ENCODE data around the gene CCNH. TPM values are rescaled to one million over a fixed set of nuclear protein-coding genes. Genes with fewer than 3 reads are reported as not detected.
A peak's percentile ranks its signal among the peaks of the same experiment; 100 is the strongest.

The CCNH gene
- total and polyA plus RNA-seq, 3 experiments from 2014 or later: 51.4 to 62.2 (median 57.5) TPM

GRCh38 chr5:87403409-87403808 is 9.3 kb downstream of the CCNH start:
- Histone ChIP-seq H3K4me3 (ENCODE audit: low read length) (no peak overlapping the region), H3K36me3 (ENCODE audit: insufficient read depth, low read length) (peaks cover 39% of the 10 kb centered on the region), H3K4me1 (ENCODE audit: insufficient read depth, low read length) (peaks cover 34% of the 10 kb centered on the region), H3K27ac (ENCODE audit: low read depth, low read length) (no peak overlapping the region), H3K27me3 (ENCODE audit: insufficient read depth, low read length, poor library complexity, severe bottlenecking) (no peaks in the 10 kb centered on the region), H3K9me3 (ENCODE audit: low read length) (no peaks in the 10 kb centered on the region)
- Mint-ChIP-seq H3K36me3 (peaks cover 3 to 95% (median 26%) of the 10 kb centered on the region in 3 donors), H3K4me1 (peaks cover 57 to 72% (median 64%) of the 10 kb centered on the region in 3 donors), H3K27ac (peak overlapping the region in 4 of 8 donors; percentile 36 to 76 (median 51)), H3K27me3 (peaks cover 0 to 1% of the 10 kb centered on the region in 2 donors), H3K9me3 (no peaks in the 10 kb centered on the region), H3K4me3 (no peak overlapping the region)
- peak in 1 of 5 donors; percentile 1 for DNase-seq
- ChIA-PET CTCF (interaction anchor here (1.4 kb wide), 1 partner anchor 10 kb away, joined by 6 read pairs; no protein-coding TSS in a partner anchor), POLR2A (interaction anchor here (1.7 kb wide), 1 partner anchor 10 kb away, joined by 5 read pairs; no protein-coding TSS in a partner anchor)

DNA sequence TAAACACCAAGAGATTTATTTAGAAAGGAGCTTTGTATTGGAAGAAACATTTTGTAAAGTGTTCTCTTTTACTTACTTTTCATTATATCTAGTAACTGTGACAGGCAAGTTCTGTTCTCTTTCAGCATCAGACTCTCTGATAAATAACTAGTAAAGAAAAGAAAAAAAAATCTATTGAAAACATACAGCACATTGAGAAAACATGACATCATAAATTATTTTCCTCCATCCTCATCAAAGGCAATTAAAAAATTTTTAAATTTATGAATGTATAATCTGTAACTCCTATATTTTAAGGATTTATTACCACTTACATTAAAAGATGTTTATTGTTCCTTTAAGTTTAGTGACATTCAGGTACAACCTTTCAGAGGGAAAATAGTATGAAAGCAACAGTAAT is 11.1 kb downstream of the CCNH start:
- H3K36me3 Mint-ChIP-seq: peaks cover 1 to 96% (median 14%) of the 10 kb centered on the region in 3 donors
- Histone ChIP-seq H3K27me3 (ENCODE audit: insufficient read depth, low read length, poor library complexity, severe bottlenecking) (no peaks in the 10 kb centered on the region), H3K9me3 (ENCODE audit: low read length) (no peaks in the 10 kb centered on the region), H3K27ac (ENCODE audit: low read depth, low read length) (no peak overlapping the region), H3K36me3 (ENCODE audit: insufficient read depth, low read length) (peaks cover 29% of the 10 kb centered on the region), H3K4me3 (ENCODE audit: low read length) (no peak overlapping the region), H3K4me1 (ENCODE audit: insufficient read depth, low read length) (peaks cover 22% of the 10 kb centered on the region)
- DNase-seq: no peak
- no peak overlapping the region for H3K4me3 Mint-ChIP-seq
- no peaks in the 10 kb centered on the region for H3K9me3 Mint-ChIP-seq
- ChIA-PET CTCF (interaction anchor here (1.6 kb wide), 1 partner anchor 434 kb away, joined by 3 read pairs; no protein-coding TSS in a partner anchor), POLR2A (no interaction called here)
- H3K27me3 Mint-ChIP-seq: peaks cover 0 to 1% of the 10 kb centered on the region in 2 donors
- H3K27ac Mint-ChIP-seq: peak overlapping the region in 4 of 8 donors; percentile 1 to 39 (median 16)
- H3K4me1 Mint-ChIP-seq: peaks cover 43 to 68% (median 49%) of the 10 kb centered on the region in 3 donors

GRCh38 chr5:87400305-87400899 is 12.3 kb downstream of the CCNH start:
- H3K4me3 ChIP-seq (ENCODE audit: low read length): no peak overlapping the region
- H3K9me3 Mint-ChIP-seq: no peaks in the 10 kb centered on the region
- no peak overlapping the region for H3K4me3 Mint-ChIP-seq
- peaks cover 10% of the 10 kb centered on the region for H3K4me1 ChIP-seq (ENCODE audit: insufficient read depth, low read length)
- H3K36me3 ChIP-seq (ENCODE audit: insufficient read depth, low read length): peaks cover 27% of the 10 kb centered on the region
- no peaks in the 10 kb centered on the region for H3K9me3 ChIP-seq (ENCODE audit: low read length)
- H3K36me3 Mint-ChIP-seq: peaks cover 3 to 93% (median 10%) of the 10 kb centered on the region in 3 donors
- H3K27ac ChIP-seq (ENCODE audit: low read depth, low read length): no peak overlapping the region
- ChIA-PET POLR2A (interaction anchor here (0.8 to 1.0 kb wide), 3 partner anchors 11 to 132 kb away, joined by 3 to 4 read pairs (median 3); partner anchors contain the start of gene RASA1), CTCF (interaction anchor here (0.7 to 2.6 kb wide), 16 partner anchors 8 to 432 kb away, joined by 3 to 7 read pairs (median 4); no protein-coding TSS in a partner anchor)
- peak in 2 of 5 donors; percentile 44 to 45 for DNase-seq
- no peaks in the 10 kb centered on the region for H3K27me3 Mint-ChIP-seq
- H3K4me1 Mint-ChIP-seq: peaks cover 31 to 59% (median 43%) of the 10 kb centered on the region in 3 donors
- no peaks in the 10 kb centered on the region for H3K27me3 ChIP-seq (ENCODE audit: insufficient read depth, low read length, poor library complexity, severe bottlenecking)
- H3K27ac Mint-ChIP-seq: peak overlapping the region in 6 of 8 donors; percentile 5 to 58 (median 34)

- Histone ChIP-seq H3K4me3 (ENCODE audit: low read length) (no peak overlapping the region), H3K27ac (ENCODE audit: low read depth, low read length) (no peak overlapping the region), H3K27me3 (ENCODE audit: insufficient read depth, low read length, poor library complexity, severe bottlenecking) (no peaks in the 10 kb centered on the region), H3K9me3 (ENCODE audit: low read length) (no peaks in the 10 kb centered on the region), H3K4me1 (ENCODE audit: insufficient read depth, low read length) (peaks cover 9% of the 10 kb centered on the region), H3K36me3 (ENCODE audit: insufficient read depth, low read length) (peaks cover 31% of the 10 kb centered on the region)
- no peak for DNase-seq
- CTCF ChIA-PET: interaction anchor here (0.7 to 2.6 kb wide), 16 partner anchors 9 to 432 kb away, joined by 3 to 7 read pairs (median 4); no protein-coding TSS in a partner anchor
- peak overlapping the region in 6 of 8 donors; percentile 5 to 59 (median 54) for H3K27ac Mint-ChIP-seq
- H3K4me3 Mint-ChIP-seq: no peak overlapping the region
- H3K4me1 Mint-ChIP-seq: peaks cover 34 to 60% (median 44%) of the 10 kb centered on the region in 3 donors
- no peaks in the 10 kb centered on the region for H3K9me3 Mint-ChIP-seq
- H3K27me3 Mint-ChIP-seq: no peaks in the 10 kb centered on the region
- POLR2A ChIA-PET: interaction anchor here (0.8 to 1.0 kb wide), 2 partner anchors 13 to 132 kb away, joined by 3 read pairs; partner anchors contain the start of gene RASA1
- peaks cover 3 to 93% (median 10%) of the 10 kb centered on the region in 3 donors for H3K36me3 Mint-ChIP-seq
Measured at GRCh38 chr5:87399720-87400119, 13.0 kb downstream of the CCNH start.

DNA sequence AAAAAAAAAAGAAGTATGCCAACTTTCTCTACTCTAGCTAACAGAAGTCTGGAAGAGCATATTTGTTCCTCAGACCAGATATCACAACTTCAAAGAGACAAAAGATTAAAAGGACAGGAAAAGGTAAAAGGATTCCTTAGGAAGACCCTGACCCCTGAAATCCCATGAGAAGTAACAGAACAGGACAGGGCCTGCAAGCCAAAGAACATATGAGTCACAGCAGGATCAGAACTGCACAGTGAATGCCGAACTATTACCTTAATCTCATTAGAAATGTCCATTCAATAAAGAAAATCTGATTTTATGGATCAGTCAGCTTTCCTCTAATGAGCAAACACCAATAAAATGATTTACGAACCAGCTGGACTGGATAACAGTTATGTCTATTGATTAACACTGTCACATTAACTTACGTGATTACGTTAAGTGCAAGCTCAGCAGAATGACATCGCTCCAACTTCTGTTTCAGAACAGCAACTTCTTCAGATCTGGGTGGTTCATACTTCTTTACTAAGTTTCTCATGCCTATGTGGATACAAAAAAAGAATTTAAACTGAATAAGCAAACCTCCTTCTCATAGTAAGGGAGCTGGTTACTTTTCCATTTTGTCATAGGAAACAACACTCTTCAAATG is 13.6 kb downstream of the CCNH start:
- Mint-ChIP-seq H3K27me3 (no peaks in the 10 kb centered on the region), H3K36me3 (peaks cover 3 to 92% (median 7%) of the 10 kb centered on the region in 3 donors), H3K4me1 (peaks cover 29 to 54% (median 41%) of the 10 kb centered on the region in 3 donors), H3K4me3 (peak overlapping the region in 1 of 7 donors; percentile 76), H3K9me3 (no peaks in the 10 kb centered on the region), H3K27ac (peak overlapping the region in 6 of 8 donors; percentile 5 to 58 (median 45))
- Histone ChIP-seq H3K27ac (ENCODE audit: low read depth, low read length) (no peak overlapping the region), H3K4me3 (ENCODE audit: low read length) (no peak overlapping the region), H3K4me1 (ENCODE audit: insufficient read depth, low read length) (peaks cover 9% of the 10 kb centered on the region), H3K9me3 (ENCODE audit: low read length) (no peaks in the 10 kb centered on the region), H3K36me3 (ENCODE audit: insufficient read depth, low read length) (peaks cover 36% of the 10 kb centered on the region), H3K27me3 (ENCODE audit: insufficient read depth, low read length, poor library complexity, severe bottlenecking) (no peaks in the 10 kb centered on the region)
- ChIA-PET CTCF (interaction anchor here (0.8 to 2.6 kb wide), 6 partner anchors 10 to 429 kb away, joined by 3 to 7 read pairs (median 4); no protein-coding TSS in a partner anchor), POLR2A (no interaction called here)
- no peak for DNase-seq

DNA sequence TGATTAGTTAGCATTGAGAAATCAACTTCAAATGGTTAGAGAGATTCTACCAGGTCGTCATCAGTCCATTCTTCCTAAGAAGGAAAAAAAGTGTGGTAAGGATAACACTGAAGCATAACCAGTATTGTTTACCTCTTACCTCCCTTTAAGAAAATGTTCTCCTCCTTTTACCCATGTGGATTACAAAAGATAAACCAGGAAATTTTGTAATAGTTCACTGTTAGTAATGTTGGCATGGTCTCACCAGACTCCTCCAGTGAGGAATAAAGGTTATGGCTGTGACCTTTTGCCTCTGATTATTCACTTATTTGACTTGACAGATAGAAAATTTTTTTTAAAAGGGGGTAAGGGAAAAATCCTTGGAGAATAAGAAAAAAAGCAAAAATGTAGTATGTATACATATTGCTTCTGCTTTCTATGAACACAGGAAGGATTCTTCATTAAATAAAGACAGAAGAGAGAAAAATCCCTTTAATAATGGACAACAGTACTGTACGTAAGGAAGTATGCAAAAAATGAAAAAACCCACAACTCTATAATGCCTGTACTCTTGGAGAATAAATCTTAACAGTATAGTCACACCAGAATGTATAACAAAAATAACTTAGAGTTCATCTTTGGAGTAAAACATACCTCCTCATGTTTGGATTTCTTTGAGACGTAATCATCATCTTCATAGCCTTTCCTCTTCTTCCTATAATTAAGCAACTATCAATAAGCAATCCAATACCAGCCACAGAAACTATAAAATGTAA is 18.1 kb downstream of the CCNH start:
- Mint-ChIP-seq H3K9me3 (no peaks in the 10 kb centered on the region), H3K27me3 (no peaks in the 10 kb centered on the region), H3K4me3 (no peak overlapping the region), H3K27ac (peak overlapping the region in 5 of 8 donors; percentile 9 to 86 (median 52)), H3K36me3 (peaks cover 9 to 96% (median 16%) of the 10 kb centered on the region in 3 donors), H3K4me1 (peaks cover 32 to 53% (median 50%) of the 10 kb centered on the region in 3 donors)
- CTCF ChIA-PET: interaction anchor here (1.1 kb wide), 1 partner anchor 9 kb away, joined by 6 read pairs; no protein-coding TSS in a partner anchor
- Histone ChIP-seq H3K36me3 (ENCODE audit: insufficient read depth, low read length) (peaks cover 59% of the 10 kb centered on the region), H3K4me3 (ENCODE audit: low read length) (no peak overlapping the region), H3K27me3 (ENCODE audit: insufficient read depth, low read length, poor library complexity, severe bottlenecking) (no peaks in the 10 kb centered on the region), H3K4me1 (ENCODE audit: insufficient read depth, low read length) (peaks cover 2% of the 10 kb centered on the region), H3K9me3 (ENCODE audit: low read length) (no peaks in the 10 kb centered on the region), H3K27ac (ENCODE audit: low read depth, low read length) (no peak overlapping the region)
- POLR2A ChIA-PET: no interaction called here
- DNase-seq: no peak

DNA sequence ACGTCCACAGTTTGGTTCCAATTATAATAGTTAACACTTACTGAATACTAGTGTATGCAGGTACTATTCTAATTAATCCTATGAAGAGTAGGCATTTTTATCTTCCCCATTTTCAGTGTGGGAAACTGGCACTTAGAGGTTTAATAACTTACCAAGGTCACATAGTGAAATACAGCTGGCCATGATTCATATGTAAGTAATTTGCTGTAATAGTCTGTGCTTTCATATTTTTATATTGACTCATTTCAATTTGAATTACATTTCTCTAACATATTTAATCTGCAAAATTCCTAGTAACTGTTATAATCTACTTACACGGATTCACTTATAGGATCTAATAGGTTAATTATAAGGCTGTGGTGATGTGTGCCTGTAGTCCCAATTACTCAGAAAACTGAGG is 19.4 kb downstream of the CCNH start:
- Histone ChIP-seq H3K4me1 (ENCODE audit: insufficient read depth, low read length) (no peaks in the 10 kb centered on the region), H3K27ac (ENCODE audit: low read depth, low read length) (no peak overlapping the region), H3K27me3 (ENCODE audit: insufficient read depth, low read length, poor library complexity, severe bottlenecking) (no peaks in the 10 kb centered on the region), H3K4me3 (ENCODE audit: low read length) (no peak overlapping the region), H3K9me3 (ENCODE audit: low read length) (no peaks in the 10 kb centered on the region), H3K36me3 (ENCODE audit: insufficient read depth, low read length) (peaks cover 52% of the 10 kb centered on the region)
- H3K4me3 Mint-ChIP-seq: no peak overlapping the region
- no peaks in the 10 kb centered on the region for H3K9me3 Mint-ChIP-seq
- H3K4me1 Mint-ChIP-seq: peaks cover 29 to 47% (median 46%) of the 10 kb centered on the region in 3 donors
- no peak overlapping the region for H3K27ac Mint-ChIP-seq
- CTCF ChIA-PET: interaction anchor here (1.1 kb wide), 1 partner anchor 10 kb away, joined by 6 read pairs; no protein-coding TSS in a partner anchor
- POLR2A ChIA-PET: no interaction called here
- H3K36me3 Mint-ChIP-seq: peaks cover 12 to 93% (median 17%) of the 10 kb centered on the region in 3 donors
- H3K27me3 Mint-ChIP-seq: no peaks in the 10 kb centered on the region
- DNase-seq: no peak

Measured in CD8-positive, alpha-beta memory T cell (primary cell).